ENCODE measurements around the gene ZNF81. TPM values are rescaled to one million over a fixed set of nuclear protein-coding genes. Genes with fewer than 3 reads are reported as not detected.

Gene ZNF81
- total and polyA plus RNA-seq, 4 donors = 0.75 to 11.8 (median 6.5) TPM

GRCh38 chrX:47828984-47829383 is 7.7 kb upstream of the ZNF81 start:
- TF ChIP-seq, protein P1, sequence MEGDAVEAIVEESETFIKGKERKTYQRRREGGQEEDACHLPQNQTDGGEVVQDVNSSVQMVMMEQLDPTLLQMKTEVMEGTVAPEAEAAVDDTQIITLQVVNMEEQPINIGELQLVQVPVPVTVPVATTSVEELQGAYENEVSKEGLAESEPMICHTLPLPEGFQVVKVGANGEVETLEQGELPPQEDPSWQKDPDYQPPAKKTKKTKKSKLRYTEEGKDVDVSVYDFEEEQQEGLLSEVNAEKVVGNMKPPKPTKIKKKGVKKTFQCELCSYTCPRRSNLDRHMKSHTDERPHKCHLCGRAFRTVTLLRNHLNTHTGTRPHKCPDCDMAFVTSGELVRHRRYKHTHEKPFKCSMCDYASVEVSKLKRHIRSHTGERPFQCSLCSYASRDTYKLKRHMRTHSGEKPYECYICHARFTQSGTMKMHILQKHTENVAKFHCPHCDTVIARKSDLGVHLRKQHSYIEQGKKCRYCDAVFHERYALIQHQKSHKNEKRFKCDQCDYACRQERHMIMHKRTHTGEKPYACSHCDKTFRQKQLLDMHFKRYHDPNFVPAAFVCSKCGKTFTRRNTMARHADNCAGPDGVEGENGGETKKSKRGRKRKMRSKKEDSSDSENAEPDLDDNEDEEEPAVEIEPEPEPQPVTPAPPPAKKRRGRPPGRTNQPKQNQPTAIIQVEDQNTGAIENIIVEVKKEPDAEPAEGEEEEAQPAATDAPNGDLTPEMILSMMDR (IDR thresholded peaks at IDR 0.05; ENCODE audit: control extremely low read depth, extremely low read depth) = no peak
- H3K27me3 ChIP-seq (ENCODE audit: control insufficient read depth in 3 of 3, insufficient read depth in 3 of 3, low read length in 2 of 3) = no peaks in the 10 kb centered on the region
- 60 to 80% methylated on average over 1 of the region's 1 CpG for WGBS, 2 donors
- H3K9ac ChIP-seq (ENCODE audit: insufficient read depth in 1 of 2, low read length in 2 of 2) = no peak overlapping the region
- ATAC-seq (ENCODE audit: insufficient read depth, low FRiP score) = no peak
- DNase-seq = no peak
- H3K4me3 ChIP-seq = no peak overlapping the region
- no peaks in the 10 kb centered on the region for H3K36me3 ChIP-seq (ENCODE audit: control insufficient read depth in 4 of 4, insufficient read depth in 4 of 4, low read length in 4 of 4)
- no peaks in the 10 kb centered on the region for H3K9me3 ChIP-seq (ENCODE audit: control insufficient read depth in 4 of 4, insufficient read depth in 3 of 4, low read length in 3 of 4)
- no peaks in the 10 kb centered on the region for H3K4me1 ChIP-seq (ENCODE audit: control insufficient read depth in 5 of 5, insufficient read depth in 5 of 5, low read length in 5 of 5)
- H3K27ac ChIP-seq (ENCODE audit: low read depth in 1 of 2, low read length in 1 of 2) = no peak overlapping the region

DNA sequence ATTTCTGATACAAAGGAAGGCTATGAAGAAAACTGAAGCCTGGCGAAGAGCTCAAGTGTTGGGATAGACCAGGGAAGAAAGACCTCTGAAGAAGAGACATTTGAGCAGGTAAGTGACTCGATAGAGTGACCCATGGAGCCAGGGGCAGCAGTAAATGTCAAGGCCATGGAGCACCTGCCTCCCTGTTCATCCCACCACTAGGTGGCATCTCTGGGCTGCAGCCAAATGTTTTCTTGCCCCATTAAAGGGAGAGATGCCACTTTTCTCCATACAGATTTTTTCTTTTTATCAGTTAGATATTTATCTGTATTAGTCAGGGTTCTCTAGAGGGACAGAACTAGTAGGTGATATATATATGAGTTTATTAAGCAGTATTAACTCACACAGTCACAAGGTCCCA is 4.9 kb upstream of the ZNF81 start:
- ATAC-seq (ENCODE audit: insufficient read depth, low FRiP score) (no peak), DNase-seq (peak in 2 of 3 donors; percentile 23 to 26)
- TF ChIP-seq, protein P1 (IDR thresholded peaks at IDR 0.05; ENCODE audit: control extremely low read depth, extremely low read depth) = peak; percentile 27
- no peak overlapping the region for H3K4me3 ChIP-seq
- H3K9me3 ChIP-seq (ENCODE audit: control insufficient read depth in 4 of 4, insufficient read depth in 3 of 4, low read length in 3 of 4) = no peaks in the 10 kb centered on the region
- no peak overlapping the region for H3K27ac ChIP-seq (ENCODE audit: low read depth in 1 of 2, low read length in 1 of 2)
- H3K9ac ChIP-seq (ENCODE audit: insufficient read depth in 1 of 2, low read length in 2 of 2) = no peak overlapping the region
- 46 to 50% methylated on average over 2 of the region's 2 CpGs for WGBS, 2 donors
- H3K36me3 ChIP-seq (ENCODE audit: control insufficient read depth in 4 of 4, insufficient read depth in 4 of 4, low read length in 4 of 4) = no peaks in the 10 kb centered on the region
- H3K27me3 ChIP-seq (ENCODE audit: control insufficient read depth in 3 of 3, insufficient read depth in 3 of 3, low read length in 2 of 3) = no peaks in the 10 kb centered on the region
- peaks cover 0 to 3% (median 0%) of the 10 kb centered on the region in 5 donors for H3K4me1 ChIP-seq (ENCODE audit: control insufficient read depth in 5 of 5, insufficient read depth in 5 of 5, low read length in 5 of 5)

DNA sequence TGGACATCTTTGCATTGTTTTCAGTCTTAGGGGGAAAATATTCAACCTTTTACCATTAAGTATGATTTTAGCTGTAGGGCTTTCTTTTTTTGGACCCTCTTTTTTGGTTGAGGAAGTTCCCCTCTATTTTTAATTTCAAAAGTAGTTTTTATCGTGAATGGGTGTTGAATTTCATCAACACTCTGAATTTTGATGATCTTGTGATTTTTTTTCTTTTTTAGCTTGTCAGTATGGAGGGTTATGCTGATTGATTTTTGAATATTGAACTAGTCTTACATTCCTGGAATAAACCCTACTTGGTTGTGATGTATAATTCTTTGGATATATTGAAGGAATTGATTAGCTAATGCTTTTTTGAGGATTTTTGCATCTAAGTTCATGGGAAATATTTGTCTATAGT is 1.7 kb downstream of the ZNF81 start:
- Histone ChIP-seq H3K36me3 (ENCODE audit: control insufficient read depth in 4 of 4, insufficient read depth in 4 of 4, low read length in 4 of 4) (no peaks in the 10 kb centered on the region), H3K27ac (ENCODE audit: low read depth in 1 of 2, low read length in 1 of 2) (no peak overlapping the region), H3K4me1 (ENCODE audit: control insufficient read depth in 5 of 5, insufficient read depth in 5 of 5, low read length in 5 of 5) (peaks cover 0 to 3% (median 2%) of the 10 kb centered on the region in 5 donors), H3K9me3 (ENCODE audit: control insufficient read depth in 4 of 4, insufficient read depth in 3 of 4, low read length in 3 of 4) (no peaks in the 10 kb centered on the region), H3K27me3 (ENCODE audit: control insufficient read depth in 3 of 3, insufficient read depth in 3 of 3, low read length in 2 of 3) (no peaks in the 10 kb centered on the region), H3K9ac (ENCODE audit: insufficient read depth in 1 of 2, low read length in 2 of 2) (no peak overlapping the region), H3K4me3 (no peak overlapping the region)
- ATAC-seq (ENCODE audit: insufficient read depth, low FRiP score) (no peak), DNase-seq (no peak)
- TF ChIP-seq, protein P1 (IDR thresholded peaks at IDR 0.05; ENCODE audit: control extremely low read depth, extremely low read depth) = no peak
- 46 to 62% methylated on average over 1 of the region's 1 CpG for WGBS, 2 donors

DNA sequence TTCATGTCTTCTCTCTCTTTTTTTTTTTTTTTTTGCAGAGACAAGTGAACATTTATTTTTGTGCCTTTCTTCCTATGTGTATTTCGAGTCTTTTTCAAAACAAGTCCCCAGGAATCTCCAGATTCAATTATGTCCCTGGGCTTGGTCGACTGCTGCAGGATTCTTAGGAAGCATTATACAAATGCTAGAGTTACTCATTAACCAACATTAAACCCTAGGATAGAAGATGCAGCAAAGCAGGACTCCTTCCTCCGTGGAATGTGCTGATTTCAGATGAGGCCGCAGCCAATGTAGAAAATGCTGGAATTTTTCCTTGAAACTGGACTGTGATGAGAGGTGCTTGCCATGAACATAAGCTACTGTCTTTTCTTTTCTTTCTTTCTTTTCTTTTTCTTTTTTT is 3.4 kb downstream of the ZNF81 start:
- DNase-seq (no peak), ATAC-seq (ENCODE audit: insufficient read depth, low FRiP score) (no peak)
- no peak overlapping the region for H3K9ac ChIP-seq (ENCODE audit: insufficient read depth in 1 of 2, low read length in 2 of 2)
- TF ChIP-seq, protein P1 (IDR thresholded peaks at IDR 0.05; ENCODE audit: control extremely low read depth, extremely low read depth) = no peak
- H3K27ac ChIP-seq (ENCODE audit: low read depth in 1 of 2, low read length in 1 of 2) = no peak overlapping the region
- H3K4me1 ChIP-seq (ENCODE audit: control insufficient read depth in 5 of 5, insufficient read depth in 5 of 5, low read length in 5 of 5) = peaks cover 0 to 3% (median 2%) of the 10 kb centered on the region in 5 donors
- H3K4me3 ChIP-seq = no peak overlapping the region
- H3K9me3 ChIP-seq (ENCODE audit: control insufficient read depth in 4 of 4, insufficient read depth in 3 of 4, low read length in 3 of 4) = no peaks in the 10 kb centered on the region
- H3K27me3 ChIP-seq (ENCODE audit: control insufficient read depth in 3 of 3, insufficient read depth in 3 of 3, low read length in 2 of 3) = no peaks in the 10 kb centered on the region
- H3K36me3 ChIP-seq (ENCODE audit: control insufficient read depth in 4 of 4, insufficient read depth in 4 of 4, low read length in 4 of 4) = no peaks in the 10 kb centered on the region
- 71 to 86% methylated on average over 4 of the region's 4 CpGs for WGBS, 2 donors

Measured in lung (tissue), 12 donors.